HUES6 (cell line): ENCODE measurements around the gene PLXND1.

Source experiments
- H3K27ac ChIP-seq: 2 replicates; pipeline ENCODE4 v1.7.0; 2013; ENCODE audit warnings: low read depth, mild to moderate bottlenecking, low read length, inconsistent platforms
- H3K27me3 ChIP-seq: 2 replicates; pipeline ENCODE4 v1.6.1; 2013; ENCODE audit warnings: low read length; ENCODE audit not compliant: control insufficient read depth, insufficient read depth
- H3K36me3 ChIP-seq: 2 replicates; pipeline ENCODE4 v1.6.1; 2013; ENCODE audit warnings: low read length; ENCODE audit not compliant: control insufficient read depth, insufficient read depth
- H3K4me1 ChIP-seq: 2 replicates; pipeline ENCODE4 v1.6.1; 2013; ENCODE audit warnings: low read length; ENCODE audit not compliant: control insufficient read depth, insufficient read depth
- H3K4me3 ChIP-seq: 2 replicates; pipeline ENCODE4 v1.5.1; 2013; ENCODE audit warnings: low read depth, low read length
- H3K9ac ChIP-seq: one replicate; pipeline ENCODE4 v1.6.1; 2013; ENCODE audit warnings: mild to moderate bottlenecking, low read length
- H3K9me3 ChIP-seq: 2 replicates; pipeline ENCODE4 v1.6.1; 2013; ENCODE audit warnings: low read depth, low read length; ENCODE audit not compliant: control insufficient read depth, insufficient read depth

The PLXND1 gene

DNA sequence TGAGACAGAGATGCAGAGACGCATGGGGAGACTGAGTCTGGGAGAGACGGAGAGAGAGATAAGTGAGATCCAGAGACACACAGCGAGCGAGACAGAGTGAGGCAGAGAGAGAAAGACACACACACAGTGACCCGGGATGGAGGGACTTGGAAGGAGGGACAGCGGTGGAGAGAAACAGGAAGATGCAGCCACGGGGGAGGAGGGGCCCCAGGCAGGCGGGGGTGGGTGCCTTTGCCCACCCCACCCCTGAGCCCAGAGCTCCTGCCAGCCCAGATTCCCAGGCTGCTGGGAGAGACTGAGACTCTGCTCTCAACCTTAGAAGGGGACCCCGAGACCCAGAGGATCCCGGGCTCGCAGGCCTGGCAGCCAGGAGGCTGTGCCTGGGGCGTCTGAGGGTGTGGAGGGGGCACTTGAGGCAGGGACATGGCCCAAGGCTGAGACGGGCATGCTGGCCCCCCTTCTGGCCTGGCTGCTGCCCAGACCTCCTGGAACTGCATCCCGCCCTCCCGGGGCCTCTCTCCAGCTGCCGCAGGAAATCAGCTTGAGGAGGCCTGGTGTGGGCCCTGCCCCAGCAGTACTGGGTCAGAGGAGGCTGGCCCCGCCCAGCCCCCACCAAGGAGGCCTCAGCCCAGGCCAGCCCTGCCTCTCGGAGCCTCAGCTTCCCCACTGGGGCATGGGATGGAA lies 45.4 kb downstream of the PLXND1 start:
- Histone ChIP-seq H3K4me1 (peaks cover 23% of the 10 kb centered on the region), H3K4me3 (no peak overlapping the region), H3K9me3 (no peaks in the 10 kb centered on the region), H3K36me3 (peaks cover 84% of the 10 kb centered on the region), H3K27me3 (no peaks in the 10 kb centered on the region), H3K9ac (no peak overlapping the region), H3K27ac (peak overlapping the region; percentile 16; the same call in 1 of the 2 replicates)

DNA sequence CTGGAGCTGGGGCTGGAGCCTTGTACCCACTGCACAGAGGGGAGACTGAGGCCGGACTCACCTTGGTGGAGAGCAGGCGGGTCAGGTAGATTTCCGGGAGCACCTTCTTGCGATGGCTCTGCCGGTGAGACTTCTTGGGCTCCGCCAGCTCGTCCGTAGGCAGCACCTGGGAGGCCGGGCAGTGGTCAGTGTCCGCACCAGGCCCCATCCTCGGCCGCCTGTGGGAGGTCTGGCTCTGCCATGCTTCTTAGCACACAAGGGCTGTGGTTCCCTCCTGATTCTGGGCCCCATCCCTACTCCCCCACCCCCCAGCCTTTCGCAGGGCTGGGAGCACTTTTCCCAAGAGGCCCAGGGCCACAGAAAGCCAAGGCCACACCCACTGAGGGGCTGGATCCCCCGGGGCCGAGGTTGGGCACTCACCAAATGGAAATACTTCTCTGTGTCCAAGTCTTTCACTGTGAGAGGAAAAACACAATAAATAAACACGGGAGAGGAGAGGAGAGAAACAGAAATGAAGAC lies 46.1 kb downstream of the PLXND1 start:
- no peaks in the 10 kb centered on the region for H3K9me3 ChIP-seq
- H3K36me3 ChIP-seq = peaks cover 82% of the 10 kb centered on the region
- H3K4me1 ChIP-seq = peaks cover 23% of the 10 kb centered on the region
- no peaks in the 10 kb centered on the region for H3K27me3 ChIP-seq
- H3K4me3 ChIP-seq = no peak overlapping the region
- H3K27ac ChIP-seq = no peak overlapping the region
- H3K9ac ChIP-seq = no peak overlapping the region

DNA sequence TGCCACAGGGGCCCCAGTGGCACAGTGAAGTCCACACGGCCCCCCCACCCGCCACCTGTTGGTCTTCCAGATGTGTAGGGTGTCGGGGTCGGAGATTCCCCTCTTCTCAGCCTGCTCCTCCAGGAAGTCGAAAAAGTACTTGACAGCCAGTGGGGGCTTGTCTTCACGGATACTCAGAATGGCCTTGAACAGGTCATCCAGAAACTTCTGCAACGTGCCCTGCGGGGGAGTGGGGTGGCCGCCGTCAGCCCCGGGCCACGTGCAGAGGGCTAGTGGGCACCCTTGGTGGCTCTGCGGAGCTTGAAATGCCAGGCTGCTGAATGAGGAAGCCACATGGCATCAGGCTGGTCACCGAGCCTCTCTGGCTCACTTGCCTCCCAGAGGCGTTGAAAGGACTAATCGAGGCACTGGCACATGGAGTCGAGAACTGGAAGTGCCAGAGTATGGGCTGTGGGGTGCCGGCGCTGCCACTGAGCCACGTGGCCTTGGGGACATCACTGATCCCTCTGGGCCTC lies 46.9 kb downstream of the PLXND1 start:
- Histone ChIP-seq H3K9ac (no peak overlapping the region), H3K4me3 (no peak overlapping the region), H3K27ac (no peak overlapping the region), H3K4me1 (peaks cover 27% of the 10 kb centered on the region), H3K9me3 (no peaks in the 10 kb centered on the region), H3K27me3 (no peaks in the 10 kb centered on the region), H3K36me3 (peaks cover 74% of the 10 kb centered on the region)

DNA sequence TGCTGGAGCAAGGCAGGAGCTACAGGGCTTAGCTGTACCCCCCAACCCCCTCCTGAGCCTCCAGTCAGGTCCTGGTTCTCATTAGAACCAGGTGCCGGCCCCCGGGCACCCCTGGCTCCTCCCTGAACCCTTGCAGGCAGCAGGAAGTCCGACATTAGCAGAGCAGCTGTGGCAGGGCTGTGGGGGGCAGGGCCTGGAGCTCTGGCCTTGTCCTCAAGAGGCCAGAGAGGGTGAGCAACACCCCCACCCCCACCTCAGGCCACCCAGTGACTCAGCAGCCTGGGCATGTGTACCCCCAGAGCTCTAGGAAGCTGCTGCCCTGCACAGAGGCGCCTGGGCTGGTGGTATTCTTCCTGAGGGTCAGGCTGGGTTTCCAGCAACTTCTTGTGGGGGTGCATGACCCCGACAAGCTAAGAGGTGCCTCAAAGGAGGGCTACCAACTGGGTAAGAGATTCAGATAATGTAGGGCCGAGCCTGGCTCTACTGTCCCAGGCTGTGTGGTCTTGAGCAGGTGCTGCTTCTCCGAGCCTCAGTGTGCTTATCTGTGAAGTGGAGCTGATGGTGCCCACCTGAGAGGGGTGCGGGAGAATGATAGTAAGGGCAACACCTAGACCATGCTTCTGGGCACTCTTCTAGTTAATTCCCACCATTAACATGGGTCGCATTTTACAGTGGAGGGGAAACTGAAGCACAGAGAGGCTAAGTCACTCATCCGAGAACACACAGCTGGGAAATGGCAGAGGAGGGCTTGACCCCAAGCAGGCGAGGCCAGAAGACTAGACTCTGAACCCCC lies 47.5 kb downstream of the PLXND1 start:
- H3K27ac ChIP-seq = peak overlapping the region; percentile 48; the same call in 1 of the 2 replicates
- no peaks in the 10 kb centered on the region for H3K27me3 ChIP-seq
- H3K9me3 ChIP-seq = no peaks in the 10 kb centered on the region
- H3K36me3 ChIP-seq = peaks cover 70% of the 10 kb centered on the region
- H3K9ac ChIP-seq = no peak overlapping the region
- no peak overlapping the region for H3K4me3 ChIP-seq
- peaks cover 30% of the 10 kb centered on the region for H3K4me1 ChIP-seq

- H3K27me3 ChIP-seq = no peaks in the 10 kb centered on the region
- H3K27ac ChIP-seq = no peak overlapping the region
- no peaks in the 10 kb centered on the region for H3K9me3 ChIP-seq
- H3K4me1 ChIP-seq = peaks cover 33% of the 10 kb centered on the region
- no peak overlapping the region for H3K4me3 ChIP-seq
- H3K36me3 ChIP-seq = peaks cover 62% of the 10 kb centered on the region
- peak overlapping the region; percentile 17 for H3K9ac ChIP-seq
Observed at GRCh38 chr3:129558081-129558771, 48.2 kb downstream of the PLXND1 start.

DNA sequence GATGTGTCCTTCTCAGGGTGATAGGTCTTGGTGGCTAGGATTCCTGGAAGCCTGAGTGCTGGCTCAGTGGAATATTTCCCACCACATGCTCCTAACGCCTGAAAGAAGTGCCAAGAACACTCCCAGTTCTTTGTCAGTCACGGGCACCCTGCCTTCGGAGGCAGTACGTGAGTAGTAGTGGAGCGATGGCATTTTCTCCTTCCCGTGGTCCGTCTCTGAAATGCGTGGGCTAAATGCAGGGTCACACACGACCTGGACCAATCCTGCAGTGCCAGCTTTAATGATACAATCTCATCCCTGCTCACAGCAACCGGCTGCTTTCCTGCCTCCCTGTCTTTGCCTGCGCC lies 49.0 kb downstream of the PLXND1 start:
- Histone ChIP-seq H3K9me3 (no peaks in the 10 kb centered on the region), H3K27ac (no peak overlapping the region), H3K9ac (no peak overlapping the region), H3K4me1 (peaks cover 40% of the 10 kb centered on the region), H3K36me3 (peaks cover 55% of the 10 kb centered on the region), H3K27me3 (no peaks in the 10 kb centered on the region), H3K4me3 (no peak overlapping the region)

DNA sequence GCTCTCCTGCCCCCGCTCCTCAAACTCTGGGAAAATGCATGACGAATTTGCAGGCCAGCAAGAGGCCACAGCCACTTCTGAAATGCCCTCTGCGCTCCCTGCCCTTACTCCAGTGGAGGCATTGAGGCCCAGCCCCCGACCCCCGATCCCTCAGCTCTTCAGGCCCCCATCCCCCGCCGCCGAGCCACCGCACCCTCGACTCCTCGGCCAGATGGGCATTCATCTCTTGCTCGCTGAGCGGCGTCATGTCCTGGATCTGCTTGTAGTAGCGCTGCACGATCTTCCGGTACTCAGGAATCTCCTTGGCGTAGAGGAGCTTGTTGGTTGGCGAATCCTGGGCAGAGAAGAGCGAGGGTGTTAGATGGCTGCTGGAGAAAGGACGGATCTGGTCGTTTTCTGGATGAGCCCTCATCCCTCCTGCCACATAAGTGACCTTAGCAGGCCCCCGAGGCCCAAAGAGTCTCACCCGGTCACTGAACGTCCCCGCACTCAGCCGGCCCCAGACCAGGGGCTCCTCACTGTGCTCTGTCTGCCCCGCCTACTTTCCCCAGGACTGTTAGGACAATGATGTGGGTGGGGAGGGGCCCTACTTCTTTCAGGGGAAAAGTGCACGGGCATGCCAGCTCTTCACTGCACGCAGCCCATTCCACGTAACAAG lies 49.5 kb downstream of the PLXND1 start:
- Histone ChIP-seq H3K4me3 (no peak overlapping the region), H3K27me3 (no peaks in the 10 kb centered on the region), H3K9me3 (no peaks in the 10 kb centered on the region), H3K4me1 (peaks cover 45% of the 10 kb centered on the region), H3K36me3 (peaks cover 51% of the 10 kb centered on the region), H3K9ac (no peak overlapping the region), H3K27ac (no peak overlapping the region)

GRCh38 chr3:129556358-129556695 lies 50.1 kb downstream of the PLXND1 start:
- H3K27me3 ChIP-seq = no peaks in the 10 kb centered on the region
- no peak overlapping the region for H3K9ac ChIP-seq
- H3K4me3 ChIP-seq = no peak overlapping the region
- peaks cover 43% of the 10 kb centered on the region for H3K4me1 ChIP-seq
- no peaks in the 10 kb centered on the region for H3K9me3 ChIP-seq
- H3K27ac ChIP-seq = no peak overlapping the region
- peaks cover 47% of the 10 kb centered on the region for H3K36me3 ChIP-seq

- peaks cover 47% of the 10 kb centered on the region for H3K36me3 ChIP-seq
- no peak overlapping the region for H3K9ac ChIP-seq
- H3K4me1 ChIP-seq = peaks cover 39% of the 10 kb centered on the region
- H3K9me3 ChIP-seq = no peaks in the 10 kb centered on the region
- H3K4me3 ChIP-seq = no peak overlapping the region
- no peak overlapping the region for H3K27ac ChIP-seq
- H3K27me3 ChIP-seq = no peaks in the 10 kb centered on the region
Observed at GRCh38 chr3:129555616-129556357, 50.7 kb downstream of the PLXND1 start.

GRCh38 chr3:129555153-129555550 lies 51.3 kb downstream of the PLXND1 start:
- Histone ChIP-seq H3K9me3 (no peaks in the 10 kb centered on the region), H3K36me3 (peaks cover 44% of the 10 kb centered on the region), H3K9ac (no peak overlapping the region), H3K4me3 (no peak overlapping the region), H3K27me3 (no peaks in the 10 kb centered on the region), H3K4me1 (peaks cover 36% of the 10 kb centered on the region), H3K27ac (no peak overlapping the region)
